ENCODE data around the gene CLEC7A. TPM values are rescaled to one million over a fixed set of nuclear protein-coding genes. Genes with fewer than 3 reads are reported as not detected.

Gene CLEC7A
- total and polyA plus RNA-seq, 11 donors = 0.83 to 31.5 (median 1.9) TPM

DNA sequence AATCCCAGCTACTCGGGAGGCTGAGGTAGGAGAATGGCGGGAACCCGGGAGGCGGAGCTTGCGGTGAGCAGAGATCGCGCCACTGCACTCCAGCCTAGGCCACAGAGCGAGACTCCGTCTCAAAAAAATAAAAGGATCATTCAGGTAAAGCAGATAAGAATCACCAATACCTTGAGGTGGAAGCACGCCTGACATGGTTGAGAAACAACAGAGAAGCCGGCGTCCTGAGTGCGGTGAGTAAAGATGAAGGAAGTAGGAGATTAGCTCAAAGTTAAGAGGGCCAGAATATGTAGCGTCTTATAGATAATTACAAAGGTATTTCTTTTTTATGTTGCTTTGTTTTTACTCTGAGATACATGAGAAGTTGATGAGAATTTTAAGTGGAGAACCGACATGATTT lies 14.7 kb downstream of the CLEC7A start:
- Histone ChIP-seq H3K36me3 (no peaks in the 10 kb centered on the region), H3K27me3 (no peaks in the 10 kb centered on the region), H3K4me3 (no peak overlapping the region), H3K4me1 (peaks cover 0 to 9% (median 0%) of the 10 kb centered on the region in 12 donors), H3K9me3 (peaks cover 0 to 4% (median 0%) of the 10 kb centered on the region in 12 donors), H3K27ac (no peak overlapping the region)
- intact Hi-C loops (cut with DNase I) = no loop called here
- 90 to 93% (median 91%) methylated on average over 15 of the region's 15 CpGs for WGBS, 4 donors
- no peak for DNase-seq
- no peak for ATAC-seq
- TF ChIP-seq POLR2A (IDR thresholded peaks at IDR 0.05) = no peak
- TF ChIP-seq, protein P1, sequence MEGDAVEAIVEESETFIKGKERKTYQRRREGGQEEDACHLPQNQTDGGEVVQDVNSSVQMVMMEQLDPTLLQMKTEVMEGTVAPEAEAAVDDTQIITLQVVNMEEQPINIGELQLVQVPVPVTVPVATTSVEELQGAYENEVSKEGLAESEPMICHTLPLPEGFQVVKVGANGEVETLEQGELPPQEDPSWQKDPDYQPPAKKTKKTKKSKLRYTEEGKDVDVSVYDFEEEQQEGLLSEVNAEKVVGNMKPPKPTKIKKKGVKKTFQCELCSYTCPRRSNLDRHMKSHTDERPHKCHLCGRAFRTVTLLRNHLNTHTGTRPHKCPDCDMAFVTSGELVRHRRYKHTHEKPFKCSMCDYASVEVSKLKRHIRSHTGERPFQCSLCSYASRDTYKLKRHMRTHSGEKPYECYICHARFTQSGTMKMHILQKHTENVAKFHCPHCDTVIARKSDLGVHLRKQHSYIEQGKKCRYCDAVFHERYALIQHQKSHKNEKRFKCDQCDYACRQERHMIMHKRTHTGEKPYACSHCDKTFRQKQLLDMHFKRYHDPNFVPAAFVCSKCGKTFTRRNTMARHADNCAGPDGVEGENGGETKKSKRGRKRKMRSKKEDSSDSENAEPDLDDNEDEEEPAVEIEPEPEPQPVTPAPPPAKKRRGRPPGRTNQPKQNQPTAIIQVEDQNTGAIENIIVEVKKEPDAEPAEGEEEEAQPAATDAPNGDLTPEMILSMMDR (IDR thresholded peaks at IDR 0.05) = no peak

DNA sequence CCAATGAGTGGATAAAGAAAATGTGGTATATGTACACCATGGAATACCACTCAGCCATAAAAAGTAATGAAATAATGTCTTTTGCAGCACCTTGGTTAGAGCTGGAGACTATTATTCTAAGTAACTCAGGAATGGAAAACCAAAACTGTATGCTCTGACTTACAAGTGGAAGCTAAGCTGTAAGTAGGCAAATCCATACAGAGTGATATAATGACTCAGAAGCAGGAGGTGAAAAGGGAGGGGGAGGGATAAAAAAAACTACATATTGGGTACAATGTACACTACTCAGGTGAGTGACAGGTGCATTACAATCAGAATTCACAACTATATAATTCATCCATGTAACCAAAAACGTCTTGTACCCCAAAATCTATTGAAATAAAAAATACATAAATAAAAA lies 16.1 kb downstream of the CLEC7A start:
- H3K36me3 ChIP-seq = no peaks in the 10 kb centered on the region
- DNase-seq (no peak), ATAC-seq (no peak)
- H3K4me1 ChIP-seq = no peaks in the 10 kb centered on the region
- TF ChIP-seq POLR2A (IDR thresholded peaks at IDR 0.05) = no peak
- TF ChIP-seq, protein P1 (IDR thresholded peaks at IDR 0.05) = no peak
- WGBS, 4 donors = 52 to 66% (median 60%) methylated on average over 1 of the region's 1 CpG
- no peak overlapping the region for H3K4me3 ChIP-seq
- H3K27ac ChIP-seq = no peak overlapping the region
- H3K27me3 ChIP-seq = no peaks in the 10 kb centered on the region
- intact Hi-C loops (cut with DNase I) = no loop called here
- peaks cover 0 to 4% (median 0%) of the 10 kb centered on the region in 12 donors for H3K9me3 ChIP-seq

DNA sequence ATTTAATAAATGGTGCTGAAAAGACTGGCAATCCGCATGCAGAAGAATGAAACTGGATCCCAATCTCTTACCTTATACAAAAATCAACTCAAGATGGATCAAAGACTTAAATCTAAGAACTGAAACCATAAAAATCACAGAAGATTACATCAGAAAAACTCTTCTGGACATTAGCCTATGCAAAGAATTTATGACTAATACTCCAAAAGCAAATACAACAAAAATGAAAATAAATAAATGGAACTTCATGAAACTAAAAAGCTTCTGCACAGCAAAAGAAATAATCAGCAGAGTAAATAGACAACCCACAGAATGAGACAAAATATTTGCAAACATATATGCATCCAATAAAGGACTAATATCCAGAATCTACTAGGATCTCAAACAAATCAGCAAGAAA lies 16.9 kb downstream of the CLEC7A start:
- H3K4me3 ChIP-seq = no peak overlapping the region
- no peak for ATAC-seq
- no peaks in the 10 kb centered on the region for H3K27me3 ChIP-seq
- no peaks in the 10 kb centered on the region for H3K36me3 ChIP-seq
- WGBS, 4 donors = 89 to 99% (median 93%) methylated on average over 1 of the region's 1 CpG
- no peak overlapping the region for H3K27ac ChIP-seq
- intact Hi-C loops (cut with DNase I) = no loop called here
- H3K9me3 ChIP-seq = peaks cover 0 to 4% (median 0%) of the 10 kb centered on the region in 12 donors
- TF ChIP-seq POLR2A (IDR thresholded peaks at IDR 0.05) = no peak
- TF ChIP-seq, protein P1 (IDR thresholded peaks at IDR 0.05) = no peak
- H3K4me1 ChIP-seq = no peaks in the 10 kb centered on the region
- DNase-seq = no peak

DNA sequence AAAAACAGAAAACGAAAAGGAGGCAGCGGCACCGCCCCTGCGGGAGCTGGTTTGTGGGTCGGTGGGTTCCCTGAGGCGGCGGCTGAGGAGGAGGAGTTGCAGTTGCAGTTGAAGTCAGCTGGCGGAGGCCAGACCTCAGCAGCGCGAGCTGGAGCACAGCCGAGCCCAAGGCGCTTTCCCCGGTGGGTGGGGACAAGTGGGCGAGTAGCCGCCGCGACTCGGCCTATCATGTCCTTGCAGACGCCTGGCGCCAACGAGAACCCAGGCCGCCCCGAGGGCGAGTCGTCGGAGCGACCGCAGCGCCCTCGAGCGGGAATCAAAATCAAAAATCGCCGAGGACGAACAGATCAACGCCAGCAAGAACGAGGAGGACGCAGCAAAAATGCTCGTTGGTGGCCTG lies 18.5 kb downstream of the CLEC7A start:
- Histone ChIP-seq H3K27ac (no peak overlapping the region), H3K9me3 (peaks cover 0 to 4% (median 0%) of the 10 kb centered on the region in 12 donors), H3K27me3 (no peaks in the 10 kb centered on the region), H3K36me3 (no peaks in the 10 kb centered on the region), H3K4me3 (no peak overlapping the region), H3K4me1 (no peaks in the 10 kb centered on the region)
- 87 to 95% (median 91%) methylated on average over 38 of the region's 38 CpGs for WGBS, 4 donors
- DNase-seq (peak in 2 of 5 donors; percentile 26 to 64), ATAC-seq (no peak)
- TF ChIP-seq, protein P1 (IDR thresholded peaks at IDR 0.05) = no peak
- TF ChIP-seq POLR2A (IDR thresholded peaks at IDR 0.05) = no peak
- intact Hi-C loops (cut with DNase I) = no loop called here
